ENCODE measurements around the gene TTC19.
"Not testable (repeated sequence)": the region's sequence is repeated elsewhere in the genome, so short reads cannot be mapped to it uniquely, and the experiment has no call there.

Gene TTC19

GRCh38 chr17:15973016-15973415 lies 26.6 kb upstream of the TTC19 start:
- no peak for DNase-seq

DNA sequence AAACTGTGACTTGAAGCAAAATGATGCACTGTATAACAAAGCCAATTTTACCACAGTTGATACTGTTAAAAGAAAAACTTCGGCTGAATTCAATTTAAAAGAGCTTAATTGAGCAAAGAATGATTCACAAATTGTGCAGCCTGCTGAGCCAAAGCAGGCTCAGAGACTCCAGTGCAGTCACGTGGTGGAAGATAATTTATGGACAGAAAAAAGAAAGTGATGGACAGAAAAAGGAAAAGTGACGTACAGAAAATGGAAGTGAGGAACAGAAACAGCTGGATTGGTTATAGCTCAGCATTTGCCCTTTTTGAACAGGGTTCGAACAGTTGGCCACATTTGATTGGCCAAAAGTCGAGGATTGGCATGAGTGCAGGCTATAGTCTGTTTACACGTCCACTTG lies 25.8 kb upstream of the TTC19 start:
- DNase-seq = no peak

DNA sequence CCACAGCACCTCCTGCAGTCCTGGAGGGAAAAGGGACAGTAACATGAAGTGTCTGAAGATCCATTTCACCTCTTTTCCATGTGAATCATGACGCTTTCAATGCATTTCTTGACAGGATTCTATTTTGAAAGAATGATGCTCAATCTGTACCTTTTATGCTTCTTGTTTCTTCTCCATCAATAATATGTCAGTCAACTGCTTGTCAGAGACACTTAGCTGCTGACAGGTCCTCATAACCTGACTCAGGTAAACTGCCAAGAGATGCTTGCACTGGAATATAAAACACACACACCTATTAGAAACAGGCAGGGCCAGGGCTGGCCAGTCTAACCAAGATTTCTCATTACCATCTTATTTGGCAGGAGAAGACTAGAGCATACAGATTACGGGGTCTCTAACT lies 21.7 kb upstream of the TTC19 start:
- no peak for DNase-seq

DNA sequence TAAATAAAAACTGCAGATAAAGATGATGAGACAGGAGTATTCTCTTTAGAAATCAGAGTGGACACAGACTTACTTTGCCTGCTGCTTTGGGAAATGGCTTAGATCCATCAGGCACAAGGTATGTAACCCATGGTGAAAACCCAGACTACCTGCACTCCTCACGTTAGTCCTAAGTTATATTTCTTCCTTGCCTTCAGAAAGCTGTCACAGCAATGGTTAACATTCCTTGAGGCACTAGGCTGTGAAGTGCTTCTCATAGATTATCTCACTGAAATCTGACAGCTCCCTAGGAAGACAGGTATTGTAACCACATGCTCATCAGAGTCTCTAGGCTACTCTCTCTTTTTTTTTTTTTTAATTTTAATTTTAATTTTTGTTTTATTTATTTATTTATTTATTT lies 21.0 kb upstream of the TTC19 start:
- DNase-seq = no peak

DNA sequence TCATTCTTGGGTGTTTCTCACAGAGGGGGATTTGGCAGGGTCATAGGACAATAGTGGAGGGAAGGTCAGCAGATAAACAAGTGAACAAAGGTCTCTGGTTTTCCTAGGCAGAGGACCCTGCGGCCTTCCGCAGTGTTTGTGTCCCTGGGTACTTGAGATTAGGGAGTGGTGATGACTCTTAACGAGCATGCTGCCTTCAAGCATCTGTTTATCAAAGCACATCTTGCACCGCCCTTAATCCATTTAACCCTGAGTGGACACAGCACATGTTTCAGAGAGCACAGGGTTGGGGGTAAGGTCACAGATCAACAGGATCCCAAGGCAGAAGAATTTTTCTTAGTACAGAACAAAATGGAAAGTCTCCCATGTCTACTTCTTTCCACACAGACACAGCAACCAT lies 20.6 kb upstream of the TTC19 start:
- not testable (repeated sequence) for DNase-seq

DNA sequence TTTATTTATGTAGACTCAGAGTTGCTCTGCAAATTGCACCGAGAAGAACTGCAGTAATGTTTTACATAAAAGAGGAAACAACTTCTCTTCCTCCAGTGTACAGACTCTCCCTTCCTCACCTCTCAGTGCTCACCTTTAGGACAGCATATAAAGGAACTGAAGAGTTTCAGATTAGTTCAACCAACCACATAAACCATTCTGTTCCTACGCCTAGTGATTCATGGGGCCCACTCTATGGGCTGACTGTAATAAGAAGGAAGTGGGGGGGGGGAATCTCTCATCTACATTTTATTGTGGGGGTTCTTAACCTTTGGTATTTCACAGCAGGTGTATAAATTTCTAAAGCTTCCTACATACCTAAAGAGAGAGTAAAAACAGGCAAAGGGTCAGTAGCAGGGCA lies 18.4 kb upstream of the TTC19 start:
- DNase-seq = peak; percentile 62

DNA sequence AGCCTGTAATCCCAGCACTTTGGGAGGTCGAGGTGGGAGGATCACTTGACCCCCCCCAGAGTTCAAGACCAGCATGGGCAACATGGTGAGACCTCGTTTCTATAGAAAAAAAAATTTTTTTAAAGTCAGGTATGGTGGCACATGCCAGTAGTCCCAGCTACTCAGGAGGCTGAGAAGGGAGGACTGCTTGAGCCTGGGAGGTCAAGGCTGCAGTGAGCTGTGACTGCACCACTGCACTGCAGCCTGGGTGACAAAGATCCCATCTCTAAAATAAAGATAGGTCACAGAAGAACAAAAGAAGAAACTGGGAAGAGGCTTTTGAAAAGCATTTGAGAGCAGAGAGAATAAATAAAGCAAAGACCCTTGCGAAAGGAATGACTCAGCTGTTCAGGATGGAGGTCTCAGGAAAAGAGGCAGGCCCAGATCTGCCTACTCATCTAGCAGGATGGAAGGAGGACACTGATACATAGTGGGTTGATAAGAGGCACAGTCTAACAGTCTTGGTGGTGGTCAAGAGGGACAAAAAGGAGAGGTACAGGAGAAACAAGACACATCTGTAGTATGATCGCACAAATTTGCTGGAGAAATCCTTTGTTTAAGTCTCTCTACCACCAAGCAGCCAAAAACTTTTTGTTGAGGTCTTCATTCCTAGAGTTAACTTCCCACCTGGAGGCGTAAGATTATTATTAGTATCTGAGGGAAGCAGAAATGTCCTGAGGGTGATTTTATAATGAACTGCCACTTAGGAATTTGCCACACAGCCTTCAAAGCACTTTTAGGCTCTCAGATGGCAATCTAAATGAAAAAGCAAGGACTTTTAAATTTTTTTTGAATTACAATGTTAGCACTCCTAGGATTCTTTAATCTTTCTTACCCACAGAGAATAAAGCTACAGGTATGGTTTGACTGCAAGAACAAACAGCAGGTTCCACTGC lies 17.7 kb upstream of the TTC19 start:
- DNase-seq = no peak

DNA sequence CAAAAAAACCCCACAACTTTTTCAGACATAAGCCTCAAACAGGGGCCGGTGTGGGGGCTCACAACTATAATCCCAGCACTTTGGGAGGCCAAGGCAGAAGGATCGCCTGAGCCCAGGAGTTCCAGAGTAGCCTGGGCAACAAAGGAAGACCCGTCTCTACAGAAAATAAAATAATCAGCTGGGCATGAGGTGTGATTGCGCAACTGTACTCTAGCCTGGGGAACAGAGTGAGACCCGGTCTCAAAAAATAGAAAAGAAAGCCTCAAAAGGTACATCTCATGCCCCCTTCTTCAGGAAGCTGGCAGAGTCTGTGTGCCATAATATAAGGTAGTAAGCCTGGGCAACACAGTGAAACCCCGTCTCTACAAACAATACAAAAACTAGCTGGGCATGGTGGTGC lies 3.3 kb upstream of the TTC19 start:
- DNase-seq = no peak

GRCh38 chr17:15998031-15998562 lies 1.5 kb upstream of the TTC19 start:
- no peak for DNase-seq

GRCh38 chr17:15999974-16000827 lies 577 bp downstream of the TTC19 start:
- DNase-seq = no peak

GRCh38 chr17:16001226-16001897 lies 1.7 kb downstream of the TTC19 start:
- peak; percentile 56 for DNase-seq

- no peak for DNase-seq
Observed at GRCh38 chr17:16002708-16003260, 3.2 kb downstream of the TTC19 start.

DNA sequence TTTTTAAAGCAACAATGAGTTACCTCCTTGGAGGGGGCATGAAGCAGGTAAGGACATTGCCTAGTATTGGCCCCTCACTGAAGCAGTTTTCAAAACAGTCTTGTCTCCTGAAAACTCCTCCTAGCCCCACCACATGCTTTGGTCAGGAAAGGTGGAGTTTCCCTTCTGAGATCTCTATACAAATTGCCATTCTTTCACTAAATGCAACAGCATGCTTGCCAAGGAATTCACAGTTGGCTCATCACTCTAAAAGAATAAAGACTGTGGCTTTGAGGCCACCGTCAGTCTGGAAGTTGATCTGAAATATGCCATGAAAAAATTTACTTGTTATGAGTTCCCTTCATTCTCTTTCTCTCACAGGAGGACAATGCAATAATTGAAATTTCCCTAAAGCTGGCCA lies 4.2 kb downstream of the TTC19 start:
- DNase-seq = no peak

- DNase-seq = no peak
Observed at GRCh38 chr17:16005636-16006035, 6.0 kb downstream of the TTC19 start.

DNA sequence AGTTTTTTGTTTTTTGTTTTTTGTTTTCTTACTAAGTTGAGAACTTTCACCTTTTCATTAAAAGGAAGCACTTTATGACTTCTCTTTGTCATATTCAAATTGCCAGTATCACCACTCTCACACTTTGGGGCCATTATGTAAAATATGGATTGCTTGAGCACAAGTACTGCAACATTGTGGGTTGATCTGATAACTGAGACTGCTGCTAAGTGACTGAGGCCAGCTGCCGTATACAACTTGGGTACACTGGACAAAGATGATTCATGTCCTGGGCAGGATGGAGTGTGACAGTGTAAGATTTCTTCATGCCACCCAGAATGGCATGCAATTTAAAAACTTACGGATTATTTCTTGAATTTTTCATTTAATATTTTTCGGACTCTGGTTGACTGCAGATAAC lies 7.8 kb downstream of the TTC19 start:
- DNase-seq = peak; percentile 35

DNA sequence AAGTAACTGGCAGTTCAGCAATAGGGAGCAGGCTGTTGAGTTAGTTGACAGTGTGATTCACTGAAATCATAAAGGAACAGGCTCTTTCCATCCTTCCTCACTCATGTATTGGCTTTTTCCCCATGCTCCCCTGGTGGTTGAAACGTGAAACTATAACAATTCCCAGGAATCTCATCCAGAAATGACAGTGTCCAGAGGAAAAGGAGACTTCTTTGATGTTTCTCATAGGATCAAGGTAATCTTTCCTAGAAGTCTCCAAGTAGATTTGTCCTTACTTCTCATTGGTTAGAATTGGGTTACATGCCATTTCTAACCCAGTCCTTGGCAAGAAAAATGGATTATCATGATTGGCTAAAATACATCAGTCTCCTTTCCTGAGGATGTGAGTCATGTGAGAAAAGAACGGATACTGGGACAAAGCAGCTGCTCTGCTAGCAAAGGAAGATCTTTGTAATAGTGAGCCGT lies 14.4 kb downstream of the TTC19 start:
- DNase-seq = no peak

- DNase-seq = no peak
Observed at GRCh38 chr17:16019347-16019746, 19.7 kb downstream of the TTC19 start.

DNA sequence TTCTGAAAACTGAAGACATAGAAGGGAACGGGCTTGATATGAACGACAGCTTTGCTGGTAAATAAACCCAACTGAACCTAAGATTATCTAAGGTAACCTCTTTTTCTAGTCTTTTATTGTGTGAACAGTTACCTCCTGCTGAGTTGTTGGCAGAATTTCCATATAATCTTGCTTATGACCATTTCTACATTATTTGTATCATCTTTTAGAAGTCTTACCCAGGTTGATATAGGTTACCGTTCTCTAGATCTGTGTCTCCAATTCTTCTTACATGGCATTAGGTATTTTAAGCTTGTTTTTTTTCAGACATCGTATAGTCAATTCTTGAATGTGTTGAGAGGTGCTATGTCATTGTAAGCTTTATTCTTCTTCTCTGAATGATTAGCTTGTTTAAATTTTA lies 24.3 kb downstream of the TTC19 start:
- DNase-seq = no peak

GRCh38 chr17:16025202-16025601 lies 25.6 kb downstream of the TTC19 start:
- DNase-seq = no peak

DNA sequence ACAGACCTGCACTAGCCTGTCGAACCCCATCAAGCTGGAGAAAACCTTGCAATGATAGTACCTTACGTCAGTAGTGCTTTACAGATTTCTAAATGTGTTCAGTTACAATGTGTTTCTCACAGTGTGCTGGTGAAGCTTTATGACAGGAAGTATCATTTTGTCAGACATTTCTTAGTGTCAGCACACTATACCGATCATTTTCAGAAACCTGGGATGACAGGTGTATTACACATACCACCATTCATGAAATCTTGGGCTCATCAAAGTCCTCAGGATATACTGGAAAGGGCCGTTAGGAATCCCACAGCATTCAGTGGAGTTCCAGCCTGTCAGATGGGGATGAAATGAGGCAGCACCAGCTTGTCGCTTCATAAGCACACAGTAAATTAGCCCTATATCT lies 27.3 kb downstream of the TTC19 start:
- DNase-seq = no peak

DNA sequence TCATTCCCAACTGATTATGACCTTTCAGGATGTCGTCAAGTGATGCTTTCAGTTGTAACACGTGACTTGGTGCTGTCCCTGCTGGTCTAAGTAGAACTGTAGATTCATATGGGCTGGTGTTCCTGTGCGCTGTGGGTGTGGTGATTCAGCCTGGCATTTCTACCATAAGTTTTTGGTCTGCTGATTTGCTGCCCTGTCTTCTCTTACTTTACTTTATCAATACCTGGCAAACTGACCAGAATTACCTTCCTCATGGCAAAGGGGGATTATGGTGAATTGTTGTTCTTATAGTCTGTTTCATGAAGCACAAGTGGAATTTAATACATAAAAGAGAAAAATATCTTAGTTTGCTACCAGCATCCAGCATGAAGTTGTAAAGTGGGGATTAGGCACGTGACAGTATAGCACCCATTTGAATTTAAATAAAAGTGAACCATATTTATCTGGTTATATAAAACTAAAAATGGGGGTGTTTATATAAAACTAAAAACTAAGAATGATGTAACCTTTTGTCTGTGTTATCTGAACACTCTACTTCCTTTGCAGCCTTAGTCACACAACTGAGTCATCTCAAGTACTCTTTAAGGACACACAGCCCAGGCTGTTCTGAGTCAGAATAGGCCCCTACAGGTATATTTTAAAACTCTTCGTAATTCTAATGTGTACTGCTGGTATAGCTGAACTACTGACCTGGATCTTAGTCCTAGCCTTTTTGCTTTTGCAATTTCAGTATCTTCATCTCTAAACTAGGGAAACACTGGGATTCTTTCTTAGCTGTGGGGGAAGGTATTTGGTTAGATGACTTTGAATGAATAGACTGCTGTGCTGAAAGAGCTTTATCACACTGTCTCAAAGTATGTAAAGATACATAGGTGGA lies 28.3 kb downstream of the TTC19 start:
- DNase-seq = peak; percentile 86
